HG02798 (cell line): ENCODE results near the gene CNOT4.
A peak's percentile ranks its signal among the peaks of the same experiment; 100 is the strongest.
"Not testable (repeated sequence)": the region's sequence is repeated elsewhere in the genome, so short reads cannot be mapped to it uniquely, and the experiment has no call there.

ENCODE experiments used
- ATAC-seq: cut with Tn5 transposase; IDR thresholded peaks from one replicate; pipeline ENCODE4 v1.9.1; 2021; ENCODE audit warnings: mild to moderate bottlenecking; ENCODE audit not compliant: unreplicated experiment, poor library complexity

Gene CNOT4

GRCh38 chr7:135335628-135336139, 174.2 kb downstream of the CNOT4 start:
- ATAC-seq: peak; percentile 65

- no peak for ATAC-seq
These were observed 174.9 kb downstream of the CNOT4 start for GRCh38 chr7:135334830-135335543.

- no peak for ATAC-seq
These were observed 176.0 kb downstream of the CNOT4 start for GRCh38 chr7:135333946-135334345.

GRCh38 chr7:135333200-135333599, 176.7 kb downstream of the CNOT4 start:
- no peak for ATAC-seq

- no peak for ATAC-seq
These were observed 179.8 kb downstream of the CNOT4 start for GRCh38 chr7:135330088-135330487.

- ATAC-seq: no peak
These were observed 181.4 kb downstream of the CNOT4 start for GRCh38 chr7:135328526-135328925.

- ATAC-seq: no peak
These were observed 181.8 kb downstream of the CNOT4 start for GRCh38 chr7:135328053-135328452.

GRCh38 chr7:135327458-135327857, 182.4 kb downstream of the CNOT4 start:
- ATAC-seq: no peak

GRCh38 chr7:135326636-135327280, 183.1 kb downstream of the CNOT4 start:
- ATAC-seq: no peak

- no peak for ATAC-seq
These were observed 187.1 kb downstream of the CNOT4 start for GRCh38 chr7:135322571-135323340.

- ATAC-seq: no peak
These were observed 188.3 kb downstream of the CNOT4 start for GRCh38 chr7:135321556-135321955.

GRCh38 chr7:135320953-135321352, 188.9 kb downstream of the CNOT4 start:
- ATAC-seq: not testable (repeated sequence)

GRCh38 chr7:135320268-135320667, 189.6 kb downstream of the CNOT4 start:
- no peak for ATAC-seq

GRCh38 chr7:135317676-135318325, 192.1 kb downstream of the CNOT4 start:
- no peak for ATAC-seq

GRCh38 chr7:135316648-135317313, 193.1 kb downstream of the CNOT4 start:
- ATAC-seq: no peak

GRCh38 chr7:135313971-135314370, 195.9 kb downstream of the CNOT4 start:
- no peak for ATAC-seq
